ENCODE results near the gene SHISA6.

Gene SHISA6

DNA sequence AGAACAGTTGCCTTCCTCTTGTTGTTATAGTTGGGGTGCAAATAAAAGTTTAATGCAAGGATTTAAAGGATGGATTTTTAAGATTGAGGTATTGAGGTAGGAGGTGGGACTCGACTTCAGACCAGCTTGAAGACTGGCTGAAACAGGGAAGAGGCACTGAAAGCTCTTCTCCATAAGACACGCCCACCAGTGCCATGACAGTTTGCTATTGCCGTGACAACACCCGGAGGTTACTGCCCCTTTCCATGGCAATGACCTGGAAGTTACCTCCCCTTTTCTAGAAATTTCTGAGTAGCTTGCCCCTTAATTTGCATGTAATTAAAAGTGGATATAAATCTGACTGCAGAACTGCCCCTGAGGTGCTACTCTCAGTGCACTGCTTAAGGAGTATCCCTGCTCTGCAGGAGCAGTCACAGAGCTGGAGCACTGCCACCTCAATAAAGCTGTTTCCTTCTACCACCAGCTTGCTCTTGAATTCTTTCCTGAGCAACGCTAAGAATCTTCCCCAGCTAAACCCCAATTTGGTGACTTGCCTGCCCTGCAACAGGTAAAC lies 122.6 kb downstream of the SHISA6 start:
- no peaks in the 10 kb centered on the region for H3K4me1 ChIP-seq (ENCODE audit: control insufficient read depth, insufficient read depth, low read length)
- no peak overlapping the region for H3K4me2 ChIP-seq (ENCODE audit: low read length)
- no peaks in the 10 kb centered on the region for H3K36me3 ChIP-seq (ENCODE audit: insufficient read depth, low read length)
- no peaks in the 10 kb centered on the region for H3K27me3 ChIP-seq (ENCODE audit: control insufficient read depth, insufficient read depth, low read length)
- no peak overlapping the region for H3K4me3 ChIP-seq (ENCODE audit: low read length)
- peaks cover 2% of the 10 kb centered on the region for H3K9me3 ChIP-seq (replicated peaks; ENCODE audit: low read length)
- H3K9ac ChIP-seq (ENCODE audit: low read depth, low read length): no peak overlapping the region

DNA sequence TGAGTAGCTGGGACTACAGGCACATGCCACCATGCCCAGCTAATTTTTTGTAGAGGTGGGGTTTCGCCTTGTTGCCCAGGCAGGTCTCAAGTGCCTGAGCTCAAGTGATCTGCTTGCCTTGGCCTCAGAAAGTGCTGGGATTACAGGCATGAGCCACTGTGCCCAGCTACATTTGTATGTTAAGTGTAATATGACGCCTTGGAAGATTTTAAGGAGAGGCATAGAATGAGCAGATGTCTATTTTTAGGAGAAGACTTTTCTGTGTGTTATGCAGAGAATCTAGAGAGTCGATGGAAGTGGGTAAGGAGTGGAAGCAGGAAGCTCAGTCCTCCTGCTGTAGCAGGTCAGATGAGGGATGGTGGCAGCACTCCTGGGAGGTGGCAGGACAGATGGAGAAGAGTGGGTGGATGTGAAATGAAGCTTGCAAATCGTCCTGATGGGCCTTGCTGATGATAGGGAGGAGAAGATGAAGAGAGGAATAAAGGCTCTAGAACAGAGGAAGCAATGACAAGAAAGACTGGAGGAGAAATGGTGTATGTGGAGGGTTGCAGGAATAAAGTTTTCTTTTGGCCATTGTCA lies 125.3 kb downstream of the SHISA6 start:
- no peak overlapping the region for H3K4me3 ChIP-seq (ENCODE audit: low read length)
- no peak overlapping the region for H3K4me2 ChIP-seq (ENCODE audit: low read length)
- H3K27me3 ChIP-seq (ENCODE audit: control insufficient read depth, insufficient read depth, low read length): no peaks in the 10 kb centered on the region
- H3K9me3 ChIP-seq (replicated peaks; ENCODE audit: low read length): peaks cover 10% of the 10 kb centered on the region
- no peaks in the 10 kb centered on the region for H3K4me1 ChIP-seq (ENCODE audit: control insufficient read depth, insufficient read depth, low read length)
- no peak overlapping the region for H3K9ac ChIP-seq (ENCODE audit: low read depth, low read length)
- H3K36me3 ChIP-seq (ENCODE audit: insufficient read depth, low read length): no peaks in the 10 kb centered on the region

- Histone ChIP-seq H3K4me1 (ENCODE audit: control insufficient read depth, insufficient read depth, low read length) (no peaks in the 10 kb centered on the region), H3K36me3 (ENCODE audit: insufficient read depth, low read length) (no peaks in the 10 kb centered on the region), H3K27me3 (ENCODE audit: control insufficient read depth, insufficient read depth, low read length) (no peaks in the 10 kb centered on the region), H3K4me2 (ENCODE audit: low read length) (no peak overlapping the region), H3K9me3 (replicated peaks; ENCODE audit: low read length) (peaks cover 11% of the 10 kb centered on the region), H3K9ac (ENCODE audit: low read depth, low read length) (no peak overlapping the region), H3K4me3 (ENCODE audit: low read length) (no peak overlapping the region)
Observed at GRCh38 chr17:11369575-11369974, 128.6 kb downstream of the SHISA6 start.

DNA sequence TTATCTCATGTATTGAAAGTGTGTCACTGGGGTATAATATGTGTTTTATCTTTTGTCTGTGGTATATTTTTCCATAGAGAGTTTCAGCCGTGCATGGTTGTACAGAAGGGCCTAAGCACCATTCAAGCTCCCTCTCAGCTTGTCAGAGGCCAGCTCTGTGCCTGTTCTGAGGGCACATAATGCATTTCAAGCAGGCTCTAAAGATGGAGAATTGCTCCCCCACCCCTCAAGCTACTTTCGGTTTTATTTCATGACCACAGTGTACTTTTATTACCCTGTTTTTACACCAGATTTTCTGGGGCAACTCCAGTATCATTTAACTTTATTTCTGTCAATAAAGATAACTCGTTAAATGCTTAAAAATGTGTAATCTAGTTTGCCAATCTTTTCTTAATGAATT lies 131.7 kb downstream of the SHISA6 start:
- H3K36me3 ChIP-seq (ENCODE audit: insufficient read depth, low read length): no peaks in the 10 kb centered on the region
- H3K4me2 ChIP-seq (ENCODE audit: low read length): no peak overlapping the region
- no peaks in the 10 kb centered on the region for H3K27me3 ChIP-seq (ENCODE audit: control insufficient read depth, insufficient read depth, low read length)
- no peak overlapping the region for H3K9ac ChIP-seq (ENCODE audit: low read depth, low read length)
- H3K4me3 ChIP-seq (ENCODE audit: low read length): no peak overlapping the region
- H3K4me1 ChIP-seq (ENCODE audit: control insufficient read depth, insufficient read depth, low read length): no peaks in the 10 kb centered on the region
- H3K9me3 ChIP-seq (replicated peaks; ENCODE audit: low read length): peaks cover 19% of the 10 kb centered on the region

DNA sequence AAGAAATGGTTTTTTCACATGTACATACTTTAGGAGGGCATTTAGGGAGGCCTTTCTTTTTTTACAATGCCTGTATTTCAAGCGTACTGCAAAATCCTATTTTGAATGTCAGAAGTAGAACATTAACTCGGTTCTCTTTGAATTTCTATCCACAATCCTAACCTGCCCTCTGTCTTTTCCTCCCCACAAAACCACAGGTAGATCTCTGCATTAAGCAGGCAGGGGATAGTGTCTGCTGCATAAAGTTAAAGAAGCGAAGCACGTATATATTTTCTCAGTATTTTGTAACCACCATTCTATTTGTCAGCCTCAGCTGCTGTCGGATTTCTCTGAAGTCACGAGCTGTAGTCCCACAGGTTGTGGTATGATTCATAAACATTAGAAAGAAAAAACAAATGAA lies 137.5 kb downstream of the SHISA6 start:
- H3K27me3 ChIP-seq (ENCODE audit: control insufficient read depth, insufficient read depth, low read length): no peaks in the 10 kb centered on the region
- H3K4me2 ChIP-seq (ENCODE audit: low read length): no peak overlapping the region
- peaks cover 16% of the 10 kb centered on the region for H3K9me3 ChIP-seq (replicated peaks; ENCODE audit: low read length)
- no peaks in the 10 kb centered on the region for H3K36me3 ChIP-seq (ENCODE audit: insufficient read depth, low read length)
- H3K4me1 ChIP-seq (ENCODE audit: control insufficient read depth, insufficient read depth, low read length): no peaks in the 10 kb centered on the region
- no peak overlapping the region for H3K4me3 ChIP-seq (ENCODE audit: low read length)
- no peak overlapping the region for H3K9ac ChIP-seq (ENCODE audit: low read depth, low read length)

DNA sequence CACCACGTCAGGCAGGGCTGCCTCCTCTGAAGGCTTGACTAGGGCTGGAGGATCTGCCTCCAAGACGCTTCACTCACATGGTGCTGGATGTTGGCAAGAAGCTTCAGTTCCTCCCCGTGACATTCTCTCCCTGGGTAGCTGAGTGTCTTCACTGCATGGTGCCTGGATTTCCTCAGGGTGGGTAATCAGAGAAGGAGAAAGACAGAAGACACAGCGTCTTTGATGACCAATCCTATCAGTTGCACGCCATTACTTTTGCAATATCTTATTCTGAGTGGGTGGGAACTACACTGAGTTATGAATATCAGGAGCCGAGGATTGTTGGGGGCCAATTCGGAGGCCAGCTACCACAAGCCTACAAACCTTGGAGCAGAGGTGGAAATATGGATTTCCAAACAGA lies 139.7 kb downstream of the SHISA6 start:
- no peak overlapping the region for H3K4me3 ChIP-seq (ENCODE audit: low read length)
- no peak overlapping the region for H3K9ac ChIP-seq (ENCODE audit: low read depth, low read length)
- no peak overlapping the region for H3K4me2 ChIP-seq (ENCODE audit: low read length)
- H3K4me1 ChIP-seq (ENCODE audit: control insufficient read depth, insufficient read depth, low read length): no peaks in the 10 kb centered on the region
- no peaks in the 10 kb centered on the region for H3K27me3 ChIP-seq (ENCODE audit: control insufficient read depth, insufficient read depth, low read length)
- no peaks in the 10 kb centered on the region for H3K36me3 ChIP-seq (ENCODE audit: insufficient read depth, low read length)
- peaks cover 22% of the 10 kb centered on the region for H3K9me3 ChIP-seq (replicated peaks; ENCODE audit: low read length)

DNA sequence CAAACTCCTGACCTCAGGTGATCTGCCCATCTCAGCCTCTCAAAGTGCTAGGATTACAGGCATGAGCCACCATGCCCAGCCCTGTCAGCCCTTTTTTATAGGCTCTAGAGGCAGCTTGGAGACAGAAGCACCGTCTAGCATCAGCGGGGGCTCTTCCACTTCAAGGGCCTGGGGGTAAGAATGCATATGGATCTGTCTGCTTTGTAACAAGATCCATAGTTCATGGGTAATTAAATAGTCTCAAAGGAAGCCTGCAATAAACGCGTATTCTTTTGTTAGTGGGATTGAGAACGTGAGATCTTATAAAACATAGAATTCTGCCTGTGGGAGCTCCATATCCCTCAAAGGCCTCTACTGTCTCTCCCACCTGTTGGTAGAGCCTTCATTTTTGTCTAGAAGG lies 142.1 kb downstream of the SHISA6 start:
- Histone ChIP-seq H3K4me3 (ENCODE audit: low read length) (no peak overlapping the region), H3K4me1 (ENCODE audit: control insufficient read depth, insufficient read depth, low read length) (no peaks in the 10 kb centered on the region), H3K9me3 (replicated peaks; ENCODE audit: low read length) (peaks cover 22% of the 10 kb centered on the region), H3K36me3 (ENCODE audit: insufficient read depth, low read length) (no peaks in the 10 kb centered on the region), H3K4me2 (ENCODE audit: low read length) (no peak overlapping the region), H3K9ac (ENCODE audit: low read depth, low read length) (no peak overlapping the region), H3K27me3 (ENCODE audit: control insufficient read depth, insufficient read depth, low read length) (no peaks in the 10 kb centered on the region)

DNA sequence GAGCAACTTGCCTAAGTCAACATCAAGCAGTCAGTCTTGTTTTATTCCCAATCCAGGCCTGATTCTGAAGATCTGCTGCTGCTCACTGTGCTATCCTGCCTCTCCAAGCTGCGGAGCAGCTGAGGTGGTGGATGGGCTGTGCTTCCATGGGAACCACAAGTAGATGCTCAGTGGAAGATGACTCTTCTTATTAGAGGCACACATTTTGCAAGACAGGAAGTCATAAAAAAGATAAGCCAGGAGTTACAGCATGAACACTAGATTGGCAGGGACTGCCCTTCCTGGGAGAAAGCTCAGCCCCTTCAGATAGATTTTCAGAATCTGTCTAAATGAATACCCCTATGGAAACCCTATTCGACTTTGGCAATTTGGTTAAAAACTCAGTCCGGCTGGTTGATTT lies 143.1 kb downstream of the SHISA6 start:
- peaks cover 24% of the 10 kb centered on the region for H3K9me3 ChIP-seq (replicated peaks; ENCODE audit: low read length)
- no peaks in the 10 kb centered on the region for H3K4me1 ChIP-seq (ENCODE audit: control insufficient read depth, insufficient read depth, low read length)
- H3K4me2 ChIP-seq (ENCODE audit: low read length): no peak overlapping the region
- no peak overlapping the region for H3K4me3 ChIP-seq (ENCODE audit: low read length)
- H3K27me3 ChIP-seq (ENCODE audit: control insufficient read depth, insufficient read depth, low read length): no peaks in the 10 kb centered on the region
- H3K36me3 ChIP-seq (ENCODE audit: insufficient read depth, low read length): no peaks in the 10 kb centered on the region
- no peak overlapping the region for H3K9ac ChIP-seq (ENCODE audit: low read depth, low read length)

DNA sequence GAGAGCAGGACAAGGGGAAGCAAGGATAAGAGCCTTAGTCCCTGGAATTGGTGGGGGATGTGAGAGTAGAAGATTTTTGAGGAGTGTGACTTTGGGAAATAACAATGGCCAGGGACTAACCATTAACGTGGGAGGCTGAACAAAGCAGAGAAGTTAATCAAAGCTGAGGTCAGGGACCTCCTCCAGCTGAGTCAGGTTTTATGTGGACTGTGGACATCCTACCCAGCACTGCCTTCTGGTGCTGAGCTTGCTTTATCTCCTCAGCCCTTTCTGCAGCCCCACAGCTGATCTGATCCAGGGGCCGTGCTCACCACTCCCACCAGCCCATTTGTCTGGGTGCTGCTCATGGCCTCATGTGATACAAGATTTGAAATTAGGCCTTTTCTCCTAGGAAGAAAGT lies 146.6 kb downstream of the SHISA6 start:
- H3K27me3 ChIP-seq (ENCODE audit: control insufficient read depth, insufficient read depth, low read length): no peaks in the 10 kb centered on the region
- H3K36me3 ChIP-seq (ENCODE audit: insufficient read depth, low read length): no peaks in the 10 kb centered on the region
- H3K4me2 ChIP-seq (ENCODE audit: low read length): no peak overlapping the region
- H3K4me3 ChIP-seq (ENCODE audit: low read length): no peak overlapping the region
- H3K9me3 ChIP-seq (replicated peaks; ENCODE audit: low read length): peaks cover 36% of the 10 kb centered on the region
- H3K4me1 ChIP-seq (ENCODE audit: control insufficient read depth, insufficient read depth, low read length): no peaks in the 10 kb centered on the region
- H3K9ac ChIP-seq (ENCODE audit: low read depth, low read length): no peak overlapping the region

DNA sequence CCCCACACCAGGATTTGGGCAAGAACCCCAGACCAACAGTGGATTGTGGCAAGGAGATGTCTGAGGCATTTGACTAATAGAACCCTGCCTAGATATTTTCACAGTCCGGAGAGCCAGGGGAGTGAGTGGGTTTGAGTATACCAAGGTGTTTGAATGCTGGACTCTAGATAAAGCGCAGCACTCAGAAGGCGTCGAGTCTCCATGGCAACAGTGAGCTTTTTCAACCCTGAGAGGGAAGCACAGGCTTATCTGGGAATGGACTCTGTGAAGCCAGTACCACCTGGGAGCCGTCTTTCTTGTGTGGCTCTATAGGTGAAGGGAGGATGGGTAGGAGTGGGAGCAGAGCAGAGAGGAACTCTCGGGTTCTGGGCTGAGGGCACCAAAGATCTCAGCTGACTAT lies 147.0 kb downstream of the SHISA6 start:
- Histone ChIP-seq H3K9me3 (replicated peaks; ENCODE audit: low read length) (peaks cover 36% of the 10 kb centered on the region), H3K4me2 (ENCODE audit: low read length) (no peak overlapping the region), H3K9ac (ENCODE audit: low read depth, low read length) (no peak overlapping the region), H3K4me1 (ENCODE audit: control insufficient read depth, insufficient read depth, low read length) (no peaks in the 10 kb centered on the region), H3K36me3 (ENCODE audit: insufficient read depth, low read length) (no peaks in the 10 kb centered on the region), H3K4me3 (ENCODE audit: low read length) (no peak overlapping the region), H3K27me3 (ENCODE audit: control insufficient read depth, insufficient read depth, low read length) (no peaks in the 10 kb centered on the region)

- no peaks in the 10 kb centered on the region for H3K4me1 ChIP-seq (ENCODE audit: control insufficient read depth, insufficient read depth, low read length)
- no peaks in the 10 kb centered on the region for H3K36me3 ChIP-seq (ENCODE audit: insufficient read depth, low read length)
Observed at GRCh38 chr17:11389583-11389982, 148.6 kb downstream of the SHISA6 start.

DNA sequence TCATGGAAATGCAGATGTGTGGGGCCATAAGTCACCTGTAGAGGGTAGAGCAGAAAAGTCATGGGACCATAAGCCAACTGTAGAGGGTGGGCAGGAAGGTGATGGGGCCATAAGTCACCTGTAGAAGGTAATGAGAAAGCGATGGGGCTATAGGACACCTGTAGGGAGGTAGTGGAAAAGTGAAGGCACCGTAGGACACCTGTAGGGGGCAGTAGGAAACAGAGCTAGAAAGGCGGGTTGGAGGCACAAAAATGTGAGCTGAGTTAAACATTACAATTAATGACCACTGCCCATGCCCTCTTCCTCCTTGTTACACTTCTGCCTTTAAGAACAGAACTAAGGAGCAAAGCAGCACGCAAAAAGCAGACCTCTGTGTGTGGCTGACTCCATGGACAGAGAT lies 150.1 kb downstream of the SHISA6 start:
- no peak overlapping the region for H3K4me2 ChIP-seq (ENCODE audit: low read length)
- no peak overlapping the region for H3K4me3 ChIP-seq (ENCODE audit: low read length)
- H3K9me3 ChIP-seq (replicated peaks; ENCODE audit: low read length): peaks cover 24% of the 10 kb centered on the region
- H3K36me3 ChIP-seq (ENCODE audit: insufficient read depth, low read length): no peaks in the 10 kb centered on the region
- no peaks in the 10 kb centered on the region for H3K27me3 ChIP-seq (ENCODE audit: control insufficient read depth, insufficient read depth, low read length)
- H3K4me1 ChIP-seq (ENCODE audit: control insufficient read depth, insufficient read depth, low read length): no peaks in the 10 kb centered on the region
- no peak overlapping the region for H3K9ac ChIP-seq (ENCODE audit: low read depth, low read length)

More at GRCh38 chr17:11389583-11389982, 148.6 kb downstream of the SHISA6 start:
- Histone ChIP-seq H3K9ac (ENCODE audit: low read depth, low read length) (no peak overlapping the region), H3K4me2 (ENCODE audit: low read length) (no peak overlapping the region), H3K27me3 (ENCODE audit: control insufficient read depth, insufficient read depth, low read length) (no peaks in the 10 kb centered on the region), H3K9me3 (replicated peaks; ENCODE audit: low read length) (peaks cover 33% of the 10 kb centered on the region), H3K4me3 (ENCODE audit: low read length) (no peak overlapping the region)

Data from skeletal muscle satellite cell (primary cell).